HEK293T (cell line): ENCODE measurements around the gene GGCT.
A peak's percentile ranks its signal among the peaks of the same experiment; 100 is the strongest.

Experiments used
- CTCF ChIA-PET: fragments of 350-600 bp; formaldehyde crosslinking; extraction: SDS; loops from one replicate; lab custom pipeline; 2021; ENCODE audit warnings: antibody characterized with exemption, inconsistent platforms; lab: Yijun Ruan, JAX
- POLR2A ChIA-PET: fragments of 350-600 bp; formaldehyde crosslinking; extraction: SDS; loops from one replicate; lab custom pipeline; 2020; ENCODE audit warnings: antibody characterized with exemption, inconsistent platforms; lab: Yijun Ruan, JAX
- DNase-seq: peaks from one replicate; pipeline ENCODE4 v3.0.0; 2012; ENCODE audit warnings: mixed read lengths; ENCODE audit errors: extremely low spot score
- ARNT ChIP-seq: fragments of 450-650 bp; IDR thresholded peaks from 2 replicates; pipeline ENCODE4 v1.6.1; 2017; ENCODE audit warnings: mild to moderate bottlenecking
- BHLHE40 ChIP-seq: fragments of 450-650 bp; IDR thresholded peaks from 2 replicates; pipeline ENCODE4 v1.6.1; 2016; ENCODE audit warnings: mild to moderate bottlenecking, moderate library complexity, borderline replicate concordance
- CTBP1 ChIP-seq: fragments of 450-650 bp; IDR thresholded peaks from 2 replicates; pipeline ENCODE4 v1.6.1; 2016; ENCODE audit warnings: borderline replicate concordance
- ELF4 ChIP-seq: fragments of 450-650 bp; IDR thresholded peaks from 2 replicates; pipeline ENCODE4 v1.6.1; 2017; ENCODE audit warnings: antibody characterized with exemption
- FOXA1 ChIP-seq: fragments of 450-650 bp; IDR thresholded peaks from 2 replicates; pipeline ENCODE4 v1.6.1; 2016; ENCODE audit warnings: mild to moderate bottlenecking
- FOXK2 ChIP-seq: fragments of 450-650 bp; IDR thresholded peaks from 2 replicates; pipeline ENCODE4 v1.6.1; 2016; ENCODE audit warnings: mild to moderate bottlenecking
- FOXM1 ChIP-seq: fragments of 450-650 bp; IDR thresholded peaks from 2 replicates; pipeline ENCODE4 v1.6.1; 2017; ENCODE audit warnings: mild to moderate bottlenecking, borderline replicate concordance
- HDGF ChIP-seq: fragments of 450-650 bp; IDR thresholded peaks from 2 replicates; pipeline ENCODE4 v1.6.1; 2017; ENCODE audit warnings: antibody characterized with exemption, borderline replicate concordance
- L3MBTL2 ChIP-seq: fragments of 450-650 bp; conservative IDR thresholded peaks from 2 replicates; pipeline ENCODE4 v1.6.1; 2016; ENCODE audit warnings: mild to moderate bottlenecking
- LEF1 ChIP-seq: fragments of 450-650 bp; IDR thresholded peaks from 2 replicates; pipeline ENCODE4 v1.6.1; 2017; ENCODE audit warnings: mild to moderate bottlenecking, borderline replicate concordance
- NFRKB ChIP-seq: fragments of 450-650 bp; IDR thresholded peaks from 2 replicates; pipeline ENCODE4 v1.6.1; 2016; ENCODE audit warnings: mild to moderate bottlenecking, moderate library complexity
- PKNOX1 ChIP-seq: fragments of 450-650 bp; IDR thresholded peaks from 2 replicates; pipeline ENCODE4 v1.6.1; 2016
- SP1 ChIP-seq: fragments of 450-650 bp; IDR thresholded peaks from 2 replicates; pipeline ENCODE4 v1.6.1; 2017
- SUZ12 ChIP-seq: fragments of 450-650 bp; IDR thresholded peaks from 2 replicates; pipeline ENCODE4 v1.6.1; 2016; ENCODE audit warnings: mild to moderate bottlenecking
- TARDBP ChIP-seq: fragments of 450-650 bp; IDR thresholded peaks from 2 replicates; pipeline ENCODE4 v1.6.1; 2016
- ZNF384 ChIP-seq: fragments of 450-650 bp; IDR thresholded peaks from 2 replicates; pipeline ENCODE4 v1.6.1; 2016

GGCT gene

DNA sequence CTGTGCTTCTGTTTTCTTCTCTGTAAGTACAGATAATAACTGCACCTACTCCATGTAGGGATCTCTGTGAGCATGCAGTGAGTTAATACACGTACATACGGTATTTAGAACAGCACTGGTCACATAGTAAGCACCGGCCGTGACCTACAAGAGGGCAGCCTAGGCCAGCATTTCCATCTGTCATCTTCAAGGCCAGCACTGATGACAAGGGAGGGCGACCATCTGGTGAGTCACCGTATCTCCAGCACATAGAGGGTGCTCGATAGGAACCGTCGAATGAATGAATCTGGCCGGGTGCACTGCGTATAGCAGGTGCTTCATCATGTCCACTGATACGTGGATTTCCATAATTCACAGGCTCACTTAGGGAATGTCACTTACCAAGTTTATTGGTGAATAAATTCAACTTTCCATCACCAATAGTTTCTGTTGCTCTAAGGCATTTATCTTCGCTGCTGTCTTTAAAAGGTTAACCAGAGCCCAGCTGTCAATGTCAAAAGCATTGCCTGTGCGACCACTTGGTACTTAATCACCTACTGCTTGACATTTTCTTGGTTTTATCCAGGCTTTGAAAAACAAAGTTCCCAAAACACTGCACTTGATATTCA, 34.4 kb downstream of the GGCT start:
- POLR2A ChIA-PET = interaction anchor here (3.1 kb wide), 1 partner anchor 9 kb away, joined by 18 read pairs; the partner anchor contains the start of gene NOD1
- CTCF ChIA-PET = interaction anchor here (1.6 kb wide), 1 partner anchor 8 kb away, joined by 5 read pairs; the partner anchor contains the start of gene NOD1
- no peak for DNase-seq
- TF ChIP-seq LEF1 (no peak), FOXK2 (no peak), L3MBTL2 (no peak), BHLHE40 (no peak), PKNOX1 (no peak), SP1 (no peak), HDGF (no peak), ELF4 (no peak), TARDBP (no peak), ARNT (no peak), CTBP1 (no peak), FOXA1 (no peak), ZNF384 (no peak), SUZ12 (no peak), FOXM1 (no peak), NFRKB (no peak)

DNA sequence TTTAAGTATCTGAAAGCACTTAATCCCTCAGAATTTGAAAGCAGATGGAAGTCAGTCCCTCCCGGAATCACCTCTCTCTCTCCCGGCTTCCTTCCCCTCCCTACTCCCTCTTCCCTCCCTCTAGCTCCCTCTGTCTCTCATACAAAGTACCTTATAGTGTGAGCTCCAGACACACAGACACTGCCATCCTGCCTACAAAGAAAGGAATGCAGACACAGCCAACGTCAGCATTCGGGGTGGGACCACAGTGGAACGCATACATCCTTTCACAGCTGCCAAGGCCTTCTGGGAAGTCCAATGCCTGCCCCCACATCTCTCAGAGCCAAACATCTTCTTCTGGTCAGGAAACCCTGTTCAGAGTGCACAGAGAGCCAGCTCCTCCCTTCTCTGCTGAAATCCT, 35.3 kb downstream of the GGCT start:
- TF ChIP-seq L3MBTL2 = no peak
- TF ChIP-seq CTBP1 = no peak
- DNase-seq = peak; percentile 20
- POLR2A ChIA-PET = interaction anchor here (3.1 kb wide), 1 partner anchor 10 kb away, joined by 18 read pairs; the partner anchor contains the start of gene NOD1
- CTCF ChIA-PET = interaction anchor here (0.9 to 1.6 kb wide), 2 partner anchors 9 to 10 kb away, joined by 3 to 5 read pairs; partner anchors contain the start of gene NOD1

GRCh38 chr7:30468791-30469190, 35.8 kb downstream of the GGCT start:
- TF ChIP-seq SP1 = no peak
- TF ChIP-seq ARNT = no peak
- no peak for TF ChIP-seq NFRKB
- no peak for TF ChIP-seq BHLHE40
- TF ChIP-seq LEF1 = no peak
- TF ChIP-seq PKNOX1 = no peak
- no peak for TF ChIP-seq FOXM1
- TF ChIP-seq FOXA1 = no peak
- TF ChIP-seq FOXK2 = no peak
- no peak for TF ChIP-seq SUZ12
- no peak for TF ChIP-seq CTBP1
- no peak for TF ChIP-seq TARDBP
- no peak for TF ChIP-seq ELF4
- TF ChIP-seq ZNF384 = no peak
- no peak for TF ChIP-seq L3MBTL2
- ChIA-PET CTCF (interaction anchor here (0.9 to 1.6 kb wide), 2 partner anchors 9 to 10 kb away, joined by 3 to 5 read pairs; partner anchors contain the start of gene NOD1), POLR2A (interaction anchor here (3.1 kb wide), 1 partner anchor 10 kb away, joined by 18 read pairs; the partner anchor contains the start of gene NOD1)

GRCh38 chr7:30468041-30468440, 36.6 kb downstream of the GGCT start:
- DNase-seq = no peak
- CTCF ChIA-PET = no interaction called here
- POLR2A ChIA-PET = interaction anchor here (3.1 kb wide), 1 partner anchor 11 kb away, joined by 18 read pairs; the partner anchor contains the start of gene NOD1
- TF ChIP-seq SUZ12 (no peak), PKNOX1 (no peak), NFRKB (no peak), ZNF384 (no peak), BHLHE40 (no peak), FOXM1 (no peak), HDGF (no peak), SP1 (no peak), FOXA1 (no peak)

More at GRCh38 chr7:30468791-30469190, 35.8 kb downstream of the GGCT start:
- no peak for DNase-seq

GRCh38 chr7:30467271-30467670, 37.4 kb downstream of the GGCT start:
- no peak for DNase-seq
- TF ChIP-seq NFRKB = no peak
- ChIA-PET CTCF (no interaction called here), POLR2A (interaction anchor here (3.1 kb wide), 1 partner anchor 12 kb away, joined by 18 read pairs; the partner anchor contains the start of gene NOD1)

DNA sequence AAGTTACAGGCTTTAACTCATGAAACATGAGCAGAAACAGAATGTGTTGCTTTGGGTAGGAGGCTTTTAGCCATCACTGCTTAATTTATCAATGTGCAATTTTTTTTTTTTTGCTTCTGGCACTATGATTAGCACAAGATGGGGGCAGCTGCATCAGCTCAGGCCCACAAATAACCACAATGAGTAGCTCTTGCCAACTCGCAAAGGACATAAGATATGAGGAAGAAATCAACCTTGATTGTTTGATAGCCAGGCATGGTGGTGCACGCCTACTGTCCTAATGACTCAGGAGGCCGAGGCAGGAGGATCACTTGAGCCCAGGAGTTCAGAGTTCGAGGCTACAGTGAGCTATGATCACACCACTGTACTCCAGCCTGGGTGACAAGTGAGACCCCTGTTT, 38.4 kb downstream of the GGCT start:
- no peak for DNase-seq
- ChIA-PET CTCF (interaction anchor here (1.1 kb wide), 1 partner anchor 20 kb away, joined by 3 read pairs; no protein-coding TSS in a partner anchor), POLR2A (interaction anchor here (2.0 kb wide), 1 partner anchor 11 kb away, joined by 6 read pairs; no protein-coding TSS in a partner anchor)
- TF ChIP-seq SP1 = no peak
